ENCODE data around the gene ARAP1.

The ARAP1 gene

DNA sequence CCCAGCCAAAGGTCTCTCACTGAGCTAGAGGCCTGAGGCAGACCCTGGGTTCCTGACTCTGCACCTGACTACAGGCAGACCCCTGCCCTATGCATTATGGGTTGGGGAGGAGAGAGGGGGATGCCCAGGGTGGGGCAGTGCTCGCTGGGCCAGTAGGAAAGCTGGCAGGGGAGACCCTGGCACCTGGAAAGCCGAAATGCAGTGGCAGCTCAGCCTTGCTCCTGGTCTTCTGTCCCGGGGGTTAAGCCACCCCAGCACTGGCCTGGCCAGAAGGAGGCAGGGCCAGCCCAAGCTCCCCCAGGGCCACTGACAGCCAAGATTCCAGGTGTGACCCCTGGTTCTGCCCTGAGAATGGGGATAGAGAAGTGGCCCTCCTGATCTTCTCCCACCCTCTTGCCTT is 5.4 kb downstream of the ARAP1 start:
- intact Hi-C loops (cut with DNase I), result loop anchor here (5.0 kb wide), 1 partner anchor 45 kb away; the partner anchor contains the start of gene STARD10
- peak in 1 of 10 donors; percentile 45 for DNase-seq

DNA sequence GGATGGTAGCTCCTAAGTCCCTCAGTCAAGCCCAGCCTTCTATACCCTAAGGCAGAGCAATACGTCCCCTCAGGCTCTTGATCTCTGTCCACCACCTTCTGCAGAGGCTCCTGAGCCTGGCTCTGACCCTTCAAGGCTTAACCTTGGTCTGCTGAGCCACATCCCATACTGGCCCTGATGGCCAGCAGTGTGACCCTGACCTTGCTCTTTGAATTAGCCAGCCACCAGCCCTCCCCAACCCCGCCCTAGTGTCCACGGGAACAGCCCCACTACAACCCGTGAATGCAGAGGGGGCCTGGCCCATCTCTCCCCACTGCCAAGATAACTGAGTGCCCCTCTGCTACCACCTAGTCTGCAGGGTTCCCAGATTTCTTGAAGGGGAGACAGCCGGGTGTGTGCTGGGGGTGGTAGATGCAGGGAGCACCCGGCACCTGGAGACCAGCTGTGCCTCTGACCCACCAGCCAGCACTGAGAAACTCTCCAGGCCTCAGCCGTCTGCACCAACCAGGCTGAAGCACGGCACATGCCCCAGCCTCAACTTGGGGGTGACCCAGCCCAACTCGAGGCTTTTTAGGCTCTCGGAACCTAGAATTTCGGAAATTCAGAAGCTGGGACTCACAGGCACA is 6.2 kb downstream of the ARAP1 start:
- DNase-seq, result peak in 1 of 10 donors; percentile 56
- intact Hi-C loops (cut with DNase I), result loop anchor here (5.0 kb wide), 1 partner anchor 46 kb away; the partner anchor contains the start of gene STARD10

DNA sequence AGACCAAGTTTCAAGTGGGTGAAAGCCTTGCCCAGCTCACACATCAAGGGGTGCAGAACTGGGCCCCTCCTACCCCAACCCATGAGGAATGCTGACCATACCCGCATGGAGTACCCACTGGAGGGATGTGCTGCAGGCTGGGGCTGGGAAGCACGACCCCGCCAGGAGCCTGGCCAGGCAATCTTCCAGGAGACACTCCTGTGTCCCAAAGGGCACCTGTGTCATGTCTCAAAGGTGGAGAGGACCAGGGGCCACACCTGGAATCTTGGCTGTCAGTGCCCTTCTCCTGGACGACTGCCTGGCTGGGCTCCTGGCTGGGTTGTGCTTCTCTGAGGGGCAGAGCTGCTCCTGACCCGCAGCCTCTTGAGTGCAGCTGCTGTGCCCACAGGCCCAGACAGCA is 6.7 kb downstream of the ARAP1 start:
- peak in 1 of 10 donors; percentile 78 for DNase-seq
- intact Hi-C loops (cut with DNase I), result loop anchor here (5.0 kb wide), 1 partner anchor 47 kb away; the partner anchor contains the start of gene STARD10

DNA sequence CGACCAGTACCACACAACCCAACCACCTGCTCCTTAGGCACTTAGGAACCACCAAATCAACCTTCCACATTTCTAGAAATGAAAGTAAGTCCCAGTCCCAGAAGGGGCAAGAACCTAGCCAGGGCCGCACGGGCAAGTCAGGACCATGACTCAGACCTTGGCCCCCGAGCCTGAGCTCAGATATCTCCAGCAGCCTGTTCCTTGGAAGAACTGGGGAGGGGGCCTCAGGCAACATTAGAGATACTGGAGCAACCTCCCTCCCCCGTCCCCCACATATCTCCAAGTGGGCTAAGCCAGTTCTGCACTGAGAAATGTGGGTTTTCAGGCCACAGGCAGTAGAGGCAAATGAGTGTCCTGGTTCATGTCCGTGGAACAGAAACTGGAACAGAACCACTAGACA is 7.7 kb downstream of the ARAP1 start:
- DNase-seq, result peak in 1 of 10 donors; percentile 74
- intact Hi-C loops (cut with DNase I), result no loop called here

DNA sequence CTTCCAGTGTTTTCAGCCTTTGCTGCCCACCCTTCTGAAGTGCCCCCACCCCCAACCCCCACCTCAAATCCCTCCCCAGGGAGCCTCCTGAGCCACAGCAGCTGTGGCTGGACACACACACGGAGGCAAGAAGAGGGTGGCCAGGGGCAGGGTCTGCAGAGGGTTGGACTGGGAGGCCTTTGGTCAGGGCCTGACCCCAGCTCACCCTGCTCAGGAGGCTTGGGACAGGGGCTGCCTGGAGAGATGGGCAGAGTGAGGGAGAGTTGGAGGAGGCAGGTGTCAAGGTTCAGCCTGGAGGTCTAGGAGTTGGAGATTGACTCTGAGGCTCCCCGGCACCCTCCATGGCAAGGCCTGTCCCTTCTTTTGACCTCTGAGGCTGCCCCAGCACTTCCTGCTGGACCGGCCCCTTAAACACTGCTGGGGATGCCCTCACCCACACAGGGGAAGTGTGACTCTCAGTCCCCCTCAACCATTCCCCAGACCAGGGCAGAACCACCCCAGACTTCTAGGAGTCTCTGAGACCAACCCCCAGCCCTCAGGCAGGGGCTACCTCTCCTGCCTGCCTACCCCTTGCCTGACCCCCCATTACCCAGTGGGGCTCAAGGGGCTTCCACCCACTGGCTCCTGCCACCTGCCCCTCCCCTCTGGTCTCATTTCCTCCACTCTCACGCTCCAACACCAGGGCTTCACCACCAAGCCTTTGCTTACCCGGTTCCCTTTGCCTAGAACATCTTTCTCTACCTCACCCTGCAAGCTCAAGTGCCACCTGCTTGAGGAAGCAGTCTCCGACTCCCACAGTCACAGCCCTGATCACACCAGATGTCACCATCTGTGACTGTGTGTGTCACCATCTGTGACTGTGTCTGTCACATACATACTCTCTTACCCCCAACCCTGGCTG is 8.6 kb downstream of the ARAP1 start:
- intact Hi-C loops (cut with DNase I), result no loop called here
- peak in 1 of 10 donors; percentile 68 for DNase-seq

DNA sequence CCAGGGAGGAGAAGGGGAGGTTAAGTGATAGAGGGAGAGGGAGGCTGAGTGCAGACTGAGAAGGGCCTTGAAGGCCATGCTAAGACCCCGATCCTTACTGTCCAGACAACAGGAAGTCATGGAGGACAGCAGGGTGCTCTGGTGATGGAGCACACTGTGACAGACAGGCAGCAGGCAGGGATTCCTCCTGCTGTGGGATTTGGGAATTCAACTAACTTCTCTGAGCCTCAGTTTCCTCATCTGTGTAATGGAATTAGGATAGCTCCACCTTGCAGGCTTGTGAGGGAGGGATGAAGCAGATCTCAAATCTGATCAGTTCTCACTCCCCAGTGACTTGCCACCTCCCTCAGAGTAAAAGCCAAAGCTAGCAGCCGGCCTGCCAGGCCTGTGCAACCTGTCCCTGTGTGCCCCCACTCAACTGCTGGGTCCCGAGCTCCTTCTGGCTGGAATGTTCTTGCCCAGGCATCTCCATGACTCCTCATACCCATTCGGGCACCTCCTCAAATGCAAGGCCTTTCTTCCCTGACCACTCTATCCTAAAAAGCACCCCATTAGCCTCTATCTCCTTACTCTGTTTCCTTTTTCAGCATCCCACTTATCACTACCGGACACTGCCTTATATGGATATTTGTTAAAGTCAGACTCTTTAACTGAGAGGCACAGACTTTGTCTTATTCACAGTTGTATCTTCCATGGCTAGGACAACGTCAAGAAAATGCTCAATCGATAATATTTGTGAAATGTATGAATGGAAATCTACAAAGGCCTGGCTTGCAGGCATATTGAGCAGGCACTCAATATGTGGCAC is 9.5 kb downstream of the ARAP1 start:
- intact Hi-C loops (cut with DNase I), result no loop called here
- peak in 1 of 10 donors; percentile 20 for DNase-seq

DNA sequence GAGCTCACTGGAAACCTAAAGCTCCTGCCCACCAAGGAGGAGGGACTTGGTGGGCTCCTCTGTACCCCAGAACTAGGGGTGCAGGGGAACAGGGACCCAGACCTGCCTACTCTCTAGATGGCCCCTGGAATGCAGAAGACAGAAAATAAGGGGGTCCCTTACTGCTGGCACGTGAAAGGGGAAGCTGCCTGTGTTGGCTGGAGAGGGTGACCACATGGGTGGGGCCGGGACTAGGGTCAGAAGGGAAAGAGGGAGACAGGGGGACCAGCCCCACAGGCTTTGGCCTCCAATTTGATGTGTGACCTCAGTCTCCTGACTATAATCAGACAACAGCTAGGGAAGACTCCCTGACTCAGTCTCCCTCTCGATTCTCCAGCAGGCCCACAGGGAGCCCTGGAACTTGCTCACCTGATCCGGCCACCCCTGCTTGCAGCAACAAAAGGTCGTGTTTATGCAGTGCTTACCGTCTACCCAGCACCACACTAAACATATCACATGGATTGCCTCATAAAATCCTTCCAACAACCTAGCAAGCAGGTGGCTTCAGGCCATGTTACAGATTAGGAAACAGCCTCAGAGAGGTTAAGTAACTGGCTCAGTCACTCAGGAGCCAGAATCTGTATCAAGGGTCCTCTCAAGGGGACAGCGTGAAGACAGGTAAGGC is 10.2 kb downstream of the ARAP1 start:
- peak in 1 of 10 donors; percentile 46 for DNase-seq
- intact Hi-C loops (cut with DNase I), result no loop called here

DNA sequence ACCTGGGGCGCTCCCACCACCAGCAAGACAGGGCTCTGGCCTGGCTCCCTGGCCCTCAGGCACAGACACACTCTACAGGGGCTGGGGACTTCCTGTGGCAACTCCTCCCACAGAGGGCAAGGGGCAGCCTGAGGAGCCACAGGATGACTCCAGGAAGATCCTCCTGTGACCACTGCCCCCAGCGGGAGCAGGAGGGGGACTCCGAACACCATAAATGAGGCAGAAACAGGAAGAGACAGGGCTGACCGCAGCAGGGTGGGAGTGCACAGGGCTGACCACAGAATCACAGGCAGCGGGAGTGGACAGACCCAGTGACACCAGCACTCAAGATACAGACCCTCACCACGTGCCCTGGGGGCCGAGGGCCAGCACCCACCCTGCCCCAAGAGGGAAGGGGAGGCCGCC is 10.8 kb downstream of the ARAP1 start:
- intact Hi-C loops (cut with DNase I), result no loop called here
- DNase-seq, result peak in 1 of 10 donors; percentile 88

DNA sequence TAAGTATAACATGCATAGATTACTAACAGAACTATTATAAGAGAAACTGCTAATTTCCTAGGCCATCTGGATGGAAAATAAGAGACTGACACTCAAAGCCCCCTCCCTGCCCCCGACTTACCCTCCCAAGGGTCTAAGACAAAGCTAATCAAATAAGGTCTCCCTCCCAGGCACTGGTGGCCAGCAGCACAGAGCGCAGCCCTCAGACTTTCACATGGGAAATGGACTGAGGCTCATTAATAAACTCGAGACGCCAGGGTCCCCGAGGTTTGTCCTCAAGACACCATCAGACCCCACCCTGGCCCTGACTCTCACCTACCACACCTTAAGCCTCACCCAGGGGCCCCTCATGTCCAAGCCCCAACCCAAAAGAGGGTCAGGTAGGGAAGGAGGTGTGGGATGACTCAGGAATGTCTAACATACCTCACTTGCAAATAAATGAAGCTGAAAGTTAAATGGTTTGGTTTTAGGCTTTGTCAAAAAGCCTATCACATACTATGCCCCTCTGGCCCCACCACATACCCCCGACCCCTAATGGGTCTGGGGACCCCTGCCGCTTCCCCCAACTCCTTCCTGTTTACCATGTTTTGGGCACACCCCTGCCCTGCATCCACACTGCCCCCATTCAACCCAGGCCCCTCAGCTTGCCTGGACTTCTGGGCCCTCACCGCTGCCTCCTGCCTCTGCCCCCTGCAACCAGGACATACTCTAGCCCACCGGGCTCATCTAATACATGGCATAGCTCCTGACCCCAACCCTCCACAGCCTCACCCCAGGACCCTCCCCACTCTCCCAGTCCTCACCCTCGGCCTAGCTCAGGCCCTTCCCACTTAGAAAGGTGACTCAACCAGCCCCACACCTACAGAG is 11.4 kb downstream of the ARAP1 start:
- DNase-seq, result peak in 1 of 10 donors; percentile 49
- intact Hi-C loops (cut with DNase I), result no loop called here

DNA sequence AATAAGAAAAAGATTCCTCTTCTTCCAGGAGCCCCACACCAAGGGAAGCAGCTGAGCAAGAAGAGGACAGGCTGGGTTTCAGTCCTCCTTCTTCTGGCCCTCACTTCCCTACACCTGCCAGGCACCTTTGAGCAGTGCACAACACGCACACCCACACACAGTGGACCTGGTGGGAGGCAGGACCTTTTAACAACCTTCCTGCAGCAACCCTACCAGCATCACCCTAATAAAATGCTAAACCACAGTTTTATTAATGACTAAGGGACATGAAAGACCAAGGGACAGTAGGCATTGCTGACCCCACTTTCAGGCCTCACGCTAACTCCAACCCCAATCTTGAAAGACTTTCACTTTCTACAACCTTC is 12.2 kb downstream of the ARAP1 start:
- peak in 1 of 10 donors; percentile 11 for DNase-seq
- intact Hi-C loops (cut with DNase I), result no loop called here

DNA sequence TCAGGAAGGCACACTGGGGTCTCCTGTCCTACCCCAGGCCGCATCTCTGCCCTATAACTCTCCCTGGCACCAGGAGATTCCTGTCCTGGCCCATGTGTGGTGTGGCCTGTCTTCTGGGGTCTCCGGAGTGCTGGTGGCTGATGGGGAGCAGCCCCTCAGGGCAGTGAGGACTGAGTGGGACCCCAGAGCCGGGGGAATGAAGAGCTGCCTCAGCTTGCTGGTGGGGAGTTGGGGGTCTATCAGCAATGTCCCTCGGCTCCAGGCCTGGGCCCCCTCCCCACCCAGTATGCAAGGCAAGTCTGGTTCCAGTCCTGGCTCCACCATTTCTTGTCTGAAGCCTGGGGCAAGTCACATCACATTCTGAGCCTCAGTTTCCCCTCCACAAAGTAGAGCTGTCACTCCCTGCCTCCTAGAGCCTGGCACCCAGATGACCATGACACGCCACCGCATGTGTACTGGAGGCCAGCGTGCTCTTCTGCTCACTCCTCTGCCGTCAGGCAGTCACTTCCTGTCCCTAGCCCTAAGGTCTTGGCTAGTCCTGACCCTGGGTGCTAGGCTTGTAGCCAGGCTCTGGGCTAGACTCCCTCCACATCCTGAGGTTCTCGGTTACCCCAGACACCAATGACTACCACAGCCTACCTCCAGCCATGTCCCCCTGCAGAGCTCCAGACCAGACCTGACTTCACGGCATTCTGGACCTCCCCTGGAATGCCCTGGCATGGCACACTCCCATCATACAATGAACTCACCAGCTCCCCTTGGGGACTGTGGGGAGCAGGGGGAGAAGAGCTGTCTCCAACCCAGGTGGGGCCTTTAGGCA is 12.8 kb downstream of the ARAP1 start:
- DNase-seq, result peak in 1 of 10 donors; percentile 66
- intact Hi-C loops (cut with DNase I), result no loop called here

DNA sequence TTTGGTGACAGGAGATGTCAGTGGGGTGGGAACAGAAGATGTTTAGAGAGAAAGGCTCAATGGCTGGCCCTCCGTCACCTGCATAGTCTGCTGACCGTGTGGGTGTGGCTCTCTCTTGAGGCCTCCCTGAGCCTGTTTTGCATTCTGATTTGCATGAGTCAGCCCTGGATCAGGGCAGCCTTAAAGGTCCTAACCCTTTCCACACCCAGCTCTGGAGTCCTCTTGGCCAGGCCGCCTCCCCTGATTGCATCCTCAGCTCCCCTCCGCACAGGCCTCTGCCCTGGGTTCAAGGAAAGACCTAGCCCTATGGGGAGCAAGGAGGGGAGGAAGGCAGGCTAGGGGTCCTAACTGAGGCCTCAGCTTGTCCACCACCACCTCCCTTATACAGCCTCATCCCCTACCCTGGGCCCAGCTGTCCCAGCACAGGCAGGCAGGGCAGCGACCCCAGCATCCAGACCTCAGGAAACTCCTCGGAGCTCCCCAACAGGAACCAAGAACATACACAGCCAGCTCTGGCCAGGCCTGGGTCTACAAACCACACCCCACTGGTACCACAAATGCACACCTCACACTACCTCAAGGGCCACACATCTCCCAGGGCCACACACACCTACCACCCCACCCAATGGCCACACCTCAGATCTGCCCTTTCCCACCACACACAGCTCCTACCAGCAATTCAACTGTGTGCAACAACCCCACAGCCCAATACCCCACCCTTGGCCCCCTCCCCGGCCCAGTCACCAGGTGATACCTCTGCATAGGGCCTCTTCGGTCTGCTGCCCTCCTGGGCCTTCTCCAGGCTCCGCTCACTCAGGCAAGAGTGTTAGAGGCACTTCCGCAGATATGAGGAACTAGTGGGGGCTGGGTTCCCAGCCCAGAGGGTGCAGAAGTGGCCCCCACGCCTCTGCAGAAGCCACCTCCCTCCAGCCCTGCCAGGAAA is 13.7 kb downstream of the ARAP1 start:
- intact Hi-C loops (cut with DNase I), result no loop called here
- DNase-seq, result peak in 1 of 10 donors; percentile 79

DNA sequence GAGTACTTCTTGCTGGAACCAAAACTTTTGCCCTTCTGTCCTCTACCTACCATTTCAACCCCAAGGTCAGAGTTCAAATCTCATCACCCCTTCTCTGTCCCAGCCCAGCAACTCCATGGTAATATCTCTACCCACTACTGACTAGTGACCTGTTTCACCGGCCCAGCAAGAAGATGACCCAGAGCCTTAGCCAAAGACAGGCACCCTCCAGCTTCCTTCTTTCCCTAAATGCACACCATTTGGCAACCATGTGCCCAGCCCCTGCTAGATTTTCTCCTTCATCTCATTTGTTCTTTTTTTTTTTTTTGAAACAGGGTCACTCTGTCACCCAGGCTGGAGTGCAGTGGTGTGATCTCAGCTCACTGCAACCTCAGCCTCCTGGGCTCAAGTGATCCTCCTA is 14.9 kb downstream of the ARAP1 start:
- no peak for DNase-seq
- intact Hi-C loops (cut with DNase I), result no loop called here

DNA sequence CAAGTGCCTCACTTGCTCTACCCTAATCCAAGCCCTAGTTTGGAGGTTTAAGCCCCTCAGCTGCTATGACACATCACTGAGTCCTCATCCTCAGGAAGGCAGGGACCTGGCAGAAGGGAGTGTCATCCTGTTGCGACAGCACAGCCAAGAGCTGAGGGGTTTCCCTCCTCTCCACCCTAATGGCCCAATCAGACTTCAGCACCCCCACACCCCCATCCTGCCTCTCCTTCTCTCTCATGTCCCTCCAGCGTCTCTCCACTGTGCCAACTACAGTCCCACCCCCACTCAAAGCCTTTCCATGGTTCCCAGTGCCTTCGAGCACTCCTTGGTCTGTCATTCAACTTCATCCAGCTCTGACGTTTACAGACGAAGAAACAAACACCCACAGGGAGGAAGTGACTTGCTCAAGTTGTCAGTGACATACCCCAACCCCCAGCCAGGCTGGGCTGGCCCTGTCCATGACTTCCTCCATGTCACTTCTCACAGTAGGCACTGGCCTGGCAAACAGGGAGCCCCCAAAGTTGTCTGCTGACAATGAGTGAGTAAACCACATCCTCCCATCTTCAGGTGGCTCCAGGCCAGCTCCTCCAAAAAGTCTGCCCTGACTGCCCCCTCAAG is 15.6 kb downstream of the ARAP1 start:
- no peak for DNase-seq
- intact Hi-C loops (cut with DNase I), result no loop called here

DNA sequence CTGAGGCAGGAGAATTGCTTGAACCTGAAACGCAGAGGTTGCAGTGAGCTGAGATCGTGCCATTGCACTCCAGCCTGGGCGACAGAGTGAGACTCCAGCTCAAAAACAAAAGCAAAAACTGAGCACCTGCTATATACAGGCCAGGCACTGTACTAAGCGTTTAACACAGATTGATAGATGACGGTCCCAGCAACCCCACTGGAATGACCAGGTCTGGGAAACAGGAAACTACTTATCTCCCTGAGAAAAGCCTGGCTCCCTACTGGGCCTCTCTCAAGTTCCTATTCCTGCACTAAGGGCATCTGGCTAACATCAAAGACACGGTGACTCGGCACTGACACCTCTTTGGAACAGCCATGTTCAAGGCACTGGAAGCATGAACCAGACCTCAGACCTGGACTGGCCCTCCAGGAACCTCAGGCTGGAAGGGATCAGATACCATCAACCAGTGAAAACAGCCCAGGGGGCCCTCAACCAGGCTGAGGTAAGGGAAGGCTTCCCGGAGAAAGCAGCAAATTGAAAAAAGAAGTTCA is 16.6 kb downstream of the ARAP1 start:
- intact Hi-C loops (cut with DNase I), result no loop called here
- no peak for DNase-seq

DNA sequence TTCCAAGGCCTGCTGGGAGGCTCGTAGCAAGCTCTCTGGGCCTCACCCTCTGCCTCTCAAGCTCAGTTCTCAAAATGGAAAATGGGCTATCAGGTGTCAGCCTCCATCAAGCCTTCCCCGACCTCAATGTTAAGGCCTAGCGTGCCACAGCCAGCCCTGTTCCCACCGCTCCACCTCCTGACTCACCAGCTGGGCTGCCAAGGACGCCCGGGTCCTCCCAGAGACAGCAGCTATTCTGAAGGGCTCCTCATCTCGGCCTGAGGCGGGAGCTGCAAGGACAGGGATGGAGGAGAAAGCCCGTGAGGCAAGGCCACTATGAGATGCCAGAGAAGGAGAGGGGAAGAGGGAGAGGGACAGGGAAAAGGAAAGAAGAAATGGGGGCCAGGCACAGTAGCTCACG is 19.9 kb downstream of the ARAP1 start:
- DNase-seq, result peak in 2 of 10 donors; percentile 52 to 84
- intact Hi-C loops (cut with DNase I), result no loop called here

DNA sequence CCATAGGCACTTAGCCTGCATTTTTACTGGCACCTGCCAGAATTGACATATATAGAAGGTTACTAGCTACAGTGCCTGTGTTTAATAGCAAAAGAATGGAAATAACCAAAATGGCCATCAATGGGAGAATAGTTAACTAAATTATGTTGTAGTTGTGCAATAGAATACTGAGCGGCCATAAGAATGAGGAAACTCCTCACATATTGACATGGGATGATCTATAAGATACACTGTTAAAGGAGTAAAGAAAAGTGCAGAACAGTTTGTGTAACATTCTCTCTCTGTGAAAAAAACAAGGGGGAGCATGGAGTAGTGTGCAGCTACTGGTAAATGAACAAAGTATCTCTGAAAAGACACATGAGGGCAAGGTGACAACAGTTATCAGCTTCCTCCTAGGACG is 21.5 kb downstream of the ARAP1 start:
- intact Hi-C loops (cut with DNase I), result no loop called here
- DNase-seq, result no peak

Measured in posterior cingulate gyrus (tissue), 11 donors.